ENCODE results near the gene TRAP1.

- TF ChIP-seq CTCF (IDR thresholded peaks at IDR 0.05; ENCODE audit: poor library complexity): no peak
- TF ChIP-seq EZH2 (IDR thresholded peaks at IDR 0.05; ENCODE audit: borderline replicate concordance): no peak
- TF ChIP-seq EZH2phosphoT487 (IDR thresholded peaks at IDR 0.05; ENCODE audit: low read depth, severe bottlenecking, unreplicated experiment): no peak
Measured at GRCh38 chr16:3640632-3641501, 76.5 kb downstream of the TRAP1 start.

Measured in hepatocyte (in vitro differentiated cells).